OCI-LY7 (cell line): Measurements from ENCODE around the gene TM4SF4.

ENCODE experiments used
- EZH2phosphoT487 ChIP-seq: fragments of 200-600 bp; sonication (generic); IDR thresholded peaks from 2 replicates; pipeline ENCODE4 v1.6.1; 2018; ENCODE audit warnings: low read depth, borderline replicate concordance, mild to moderate bottlenecking, mixed run types, antibody characterized with exemption, low read length, moderate library complexity, mixed read lengths
- TF ChIP-seq, protein P1 (sequence below): fragments of 200-600 bp; sonication (generic); conservative IDR thresholded peaks from 2 replicates; pipeline ENCODE4 v1.5.1; 2014; ENCODE audit warnings: mild to moderate bottlenecking, antibody characterized with exemption, low read length, moderate library complexity, mixed read lengths

- TF ChIP-seq, protein P1, sequence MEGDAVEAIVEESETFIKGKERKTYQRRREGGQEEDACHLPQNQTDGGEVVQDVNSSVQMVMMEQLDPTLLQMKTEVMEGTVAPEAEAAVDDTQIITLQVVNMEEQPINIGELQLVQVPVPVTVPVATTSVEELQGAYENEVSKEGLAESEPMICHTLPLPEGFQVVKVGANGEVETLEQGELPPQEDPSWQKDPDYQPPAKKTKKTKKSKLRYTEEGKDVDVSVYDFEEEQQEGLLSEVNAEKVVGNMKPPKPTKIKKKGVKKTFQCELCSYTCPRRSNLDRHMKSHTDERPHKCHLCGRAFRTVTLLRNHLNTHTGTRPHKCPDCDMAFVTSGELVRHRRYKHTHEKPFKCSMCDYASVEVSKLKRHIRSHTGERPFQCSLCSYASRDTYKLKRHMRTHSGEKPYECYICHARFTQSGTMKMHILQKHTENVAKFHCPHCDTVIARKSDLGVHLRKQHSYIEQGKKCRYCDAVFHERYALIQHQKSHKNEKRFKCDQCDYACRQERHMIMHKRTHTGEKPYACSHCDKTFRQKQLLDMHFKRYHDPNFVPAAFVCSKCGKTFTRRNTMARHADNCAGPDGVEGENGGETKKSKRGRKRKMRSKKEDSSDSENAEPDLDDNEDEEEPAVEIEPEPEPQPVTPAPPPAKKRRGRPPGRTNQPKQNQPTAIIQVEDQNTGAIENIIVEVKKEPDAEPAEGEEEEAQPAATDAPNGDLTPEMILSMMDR: no peak
- TF ChIP-seq EZH2phosphoT487: no peak
Observed at GRCh38 chr3:149454746-149455145, 19.8 kb upstream of the TM4SF4 start.
